Measurements from ENCODE around the gene LETMD1.

- no peak for TF ChIP-seq EZH2 (IDR thresholded peaks at IDR 0.05; ENCODE audit: borderline replicate concordance, low read depth, low read length, severe bottlenecking)
- peak; percentile 71 for TF ChIP-seq CTCF (IDR thresholded peaks at IDR 0.05; ENCODE audit: borderline replicate concordance, extremely low read depth, low read length, poor library complexity, severe bottlenecking)
Measured at GRCh38 chr12:51028126-51028812, 19.9 kb upstream of the LETMD1 start.

Measured in DND-41 (cell line).